ENCODE results near the gene REXO5.
A peak's percentile ranks its signal among the peaks of the same experiment; 100 is the strongest.
"Not testable (repeated sequence)": the region's sequence is repeated elsewhere in the genome, so short reads cannot be mapped to it uniquely, and the experiment has no call there.

Gene REXO5

DNA sequence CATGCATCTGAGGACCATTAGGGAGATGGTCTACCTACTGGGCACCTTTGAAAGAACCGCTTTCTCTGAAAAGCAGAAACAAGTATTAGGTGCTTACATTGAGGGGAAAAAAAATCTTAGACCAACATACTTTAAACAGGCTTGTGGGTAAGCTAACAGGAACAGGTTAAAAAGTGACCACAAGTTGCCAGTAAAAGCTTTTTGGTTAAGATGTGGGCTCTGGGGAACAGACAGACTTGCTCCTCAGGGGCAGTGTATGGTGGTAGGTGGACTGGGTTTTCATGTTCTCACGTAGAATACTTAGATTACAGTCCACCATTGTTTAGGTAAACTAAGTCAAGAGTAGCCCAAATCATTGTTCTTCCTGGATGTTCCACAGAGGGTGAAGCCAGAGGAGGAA, 41.2 kb downstream of the REXO5 start:
- no peak for DNase-seq (ENCODE audit: low read depth in 2 of 2)

DNA sequence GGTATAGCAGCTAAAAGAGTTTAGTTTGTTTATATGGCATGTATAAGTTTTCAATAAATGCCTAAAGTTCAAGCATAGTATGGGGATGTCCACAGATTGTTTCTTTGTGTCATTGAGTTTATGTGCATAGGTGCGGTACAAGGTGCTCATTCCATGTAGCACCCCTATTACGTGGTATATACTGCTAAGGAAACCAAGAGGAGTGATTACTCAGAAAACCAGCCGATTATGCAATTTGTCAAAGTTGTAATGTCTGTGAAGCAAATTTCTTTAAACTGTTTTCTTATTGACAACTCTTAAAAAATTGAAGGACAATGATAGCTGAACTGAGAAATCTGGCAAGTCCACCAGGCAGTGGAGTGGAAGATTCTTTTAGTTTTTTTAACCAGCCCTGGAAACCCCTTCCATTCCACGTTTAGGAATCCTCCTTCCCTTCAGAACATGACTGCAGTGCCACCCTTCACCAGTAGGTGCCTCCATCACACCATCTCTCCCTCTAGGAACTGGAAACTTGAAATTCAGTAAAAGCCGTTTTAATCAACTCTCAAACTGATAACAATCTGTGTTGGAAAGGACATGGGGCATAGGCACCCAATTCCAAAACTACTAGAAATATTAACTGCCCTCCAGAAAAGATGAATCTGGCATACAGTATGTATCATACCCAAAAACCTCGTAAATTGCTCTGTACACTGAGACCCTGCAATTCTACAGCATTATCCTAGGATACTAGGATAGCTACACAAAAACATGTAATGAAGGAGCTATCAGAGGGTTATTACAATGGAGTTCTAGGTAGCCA, 43.5 kb downstream of the REXO5 start:
- DNase-seq (ENCODE audit: low read depth in 2 of 2): peak; percentile 21 to 34

DNA sequence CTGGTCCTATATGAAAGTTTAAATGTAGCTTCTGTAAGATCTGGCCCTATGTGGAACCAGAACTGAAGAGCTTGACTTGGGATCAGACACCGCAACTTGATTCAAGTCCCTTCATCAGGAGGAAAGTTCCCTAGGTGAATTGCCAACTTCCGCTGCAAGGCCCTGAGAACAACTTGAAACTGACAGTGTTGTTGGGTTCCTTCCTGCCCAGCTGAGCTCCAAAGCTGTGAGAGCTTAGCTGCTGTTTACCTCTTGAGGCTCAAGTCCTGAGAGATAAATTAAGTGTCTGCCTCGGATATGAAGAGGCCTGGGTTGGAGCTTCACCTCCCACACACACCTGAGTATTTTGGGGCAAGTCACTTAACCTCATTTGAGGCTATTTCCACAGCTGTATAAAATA, 44.7 kb downstream of the REXO5 start:
- DNase-seq (ENCODE audit: low read depth in 2 of 2): no peak

DNA sequence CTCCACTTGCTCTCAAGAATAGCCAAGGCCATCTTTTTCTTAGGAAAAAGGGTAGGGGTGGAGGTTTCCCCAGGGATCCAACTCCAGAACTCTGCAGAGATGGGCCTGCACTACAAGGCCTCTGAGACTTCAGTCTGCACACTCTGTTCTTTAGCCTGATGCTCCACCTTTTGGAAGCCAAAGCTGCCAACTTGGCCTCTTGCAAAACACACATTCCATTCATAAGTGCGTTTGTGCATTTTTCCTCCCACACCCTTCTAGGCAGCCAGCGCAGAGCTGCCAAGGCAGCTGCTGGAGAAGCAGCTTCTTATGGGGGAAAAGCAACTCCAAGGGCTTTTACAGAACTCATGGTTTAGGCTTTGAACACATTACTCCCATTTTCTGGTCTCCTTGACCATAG, 45.3 kb downstream of the REXO5 start:
- no peak for DNase-seq (ENCODE audit: low read depth in 2 of 2)

DNA sequence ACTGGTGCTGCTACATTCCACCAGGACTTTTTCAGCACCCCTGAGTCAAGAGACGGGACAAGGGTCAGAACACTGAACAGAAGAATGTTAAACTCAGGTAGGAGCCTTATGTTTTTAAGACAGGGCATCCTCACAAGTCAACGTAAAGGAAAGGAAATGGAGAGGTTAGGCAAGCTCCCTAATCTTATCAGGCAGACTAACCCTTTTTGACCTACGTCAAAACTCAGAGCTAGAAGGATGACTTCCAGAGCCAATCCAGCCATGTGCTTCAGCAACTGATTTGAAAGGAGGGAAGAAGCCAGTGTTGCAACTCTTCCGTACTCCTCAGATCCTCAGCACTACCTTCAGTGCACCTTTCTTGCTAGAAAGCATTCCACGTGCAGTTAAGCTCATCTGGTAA, 46.8 kb downstream of the REXO5 start:
- DNase-seq (ENCODE audit: low read depth in 2 of 2): no peak

DNA sequence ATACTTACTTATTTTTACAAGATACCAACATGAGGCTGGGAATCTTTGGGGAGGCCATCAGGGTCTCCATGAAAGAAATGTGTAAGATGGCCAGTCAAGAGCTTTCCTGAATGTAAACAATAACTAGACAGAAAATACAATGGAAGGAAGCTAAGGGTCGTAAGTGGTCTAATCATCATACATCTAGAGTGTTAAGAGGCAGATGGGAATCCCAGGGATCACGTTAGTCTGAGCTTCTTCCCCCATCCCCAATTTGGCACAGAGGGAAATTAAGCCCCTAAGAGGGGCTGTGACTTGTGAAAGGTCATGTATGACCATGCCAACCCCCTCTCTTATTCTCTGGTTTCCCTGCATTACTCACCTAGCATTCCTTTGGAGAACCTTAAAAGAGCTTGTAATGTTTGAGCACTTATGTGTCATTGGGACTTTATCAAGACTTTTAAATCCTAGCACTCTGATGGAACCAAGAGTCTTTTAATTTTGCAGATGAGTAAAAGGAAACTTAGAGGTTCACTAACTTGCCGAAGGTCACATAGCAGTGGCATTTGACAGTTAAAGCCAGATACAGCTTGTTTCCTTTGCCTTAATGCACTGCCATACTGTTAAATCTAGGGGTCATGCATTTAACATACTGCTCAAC, 47.8 kb downstream of the REXO5 start:
- DNase-seq (ENCODE audit: low read depth in 2 of 2): no peak

DNA sequence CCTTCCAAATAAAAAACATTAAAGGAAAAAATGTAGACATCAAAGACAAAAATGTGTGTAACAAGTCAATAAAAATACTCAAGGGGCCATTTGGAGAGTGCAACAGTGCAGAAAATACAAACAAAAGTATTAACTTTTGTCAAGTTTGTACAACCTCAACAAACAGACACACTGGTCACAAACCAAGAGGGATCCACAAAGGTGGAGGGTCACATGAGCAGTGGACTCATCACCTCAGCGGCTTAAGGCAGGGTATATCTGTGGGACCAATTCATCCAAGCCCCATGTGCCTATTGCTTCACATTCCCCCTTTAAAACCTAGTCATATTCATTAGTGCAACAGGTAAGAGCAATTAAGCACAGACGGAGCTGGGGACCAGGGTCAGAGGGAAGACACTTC, 48.6 kb downstream of the REXO5 start:
- no peak for DNase-seq (ENCODE audit: low read depth in 2 of 2)

DNA sequence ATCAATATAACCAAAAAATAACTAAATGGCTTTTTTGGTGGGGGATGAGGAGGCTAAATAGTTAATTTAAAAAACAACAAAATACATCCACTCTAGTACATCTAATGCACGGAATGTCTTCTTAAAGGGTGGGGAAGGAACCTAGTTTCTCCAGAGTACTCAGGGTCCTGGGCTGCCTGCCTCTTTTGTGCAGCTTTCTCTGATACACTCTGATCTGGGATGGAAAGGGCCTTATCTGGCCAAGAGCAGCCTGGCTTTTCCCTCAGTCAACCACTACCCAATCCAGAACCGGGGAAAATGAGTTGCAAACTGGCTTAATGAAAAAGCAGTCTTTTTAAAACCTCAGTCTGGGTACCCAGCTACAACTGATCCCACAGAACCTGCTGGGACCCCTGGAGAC, 51.0 kb downstream of the REXO5 start:
- no peak for DNase-seq (ENCODE audit: low read depth in 2 of 2)

DNA sequence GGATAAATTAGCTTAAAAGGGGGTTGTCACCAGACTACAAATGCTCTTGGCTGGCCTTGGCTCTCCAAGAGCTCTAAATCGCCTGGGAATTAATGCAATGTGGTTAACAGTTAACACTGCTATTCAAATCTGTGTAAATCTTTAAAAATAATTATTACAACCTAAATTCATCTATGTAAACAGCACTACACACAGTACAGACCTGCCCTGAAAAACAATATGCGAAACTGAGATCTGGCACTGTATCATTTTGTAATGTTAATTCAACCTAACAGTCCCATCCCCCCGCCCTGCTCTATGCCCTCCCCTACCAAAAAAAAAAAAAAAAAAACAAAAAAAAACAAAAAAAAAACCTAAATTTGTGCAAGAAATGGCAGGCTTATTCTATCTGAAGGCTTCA, 52.9 kb downstream of the REXO5 start:
- DNase-seq (ENCODE audit: low read depth in 2 of 2): no peak

DNA sequence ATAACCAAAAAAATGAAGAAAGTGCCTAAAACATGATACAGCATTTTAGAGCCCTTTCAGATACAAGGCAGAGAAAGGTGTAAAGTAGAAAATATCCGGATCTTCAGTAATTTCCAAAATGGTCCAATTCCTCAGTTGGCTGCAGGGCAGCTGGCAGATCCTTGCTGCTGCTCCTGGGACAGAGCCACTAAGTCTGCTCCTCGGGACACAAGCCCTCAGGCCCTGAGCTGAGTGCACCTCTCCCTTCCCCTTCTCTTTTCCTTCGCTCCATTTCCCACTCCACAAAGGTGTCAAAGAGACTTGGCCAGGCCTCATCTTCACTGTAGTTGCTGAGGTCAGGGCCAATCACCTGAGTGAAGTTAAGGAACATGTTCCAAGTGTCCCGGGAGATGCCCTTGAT, 53.4 kb downstream of the REXO5 start:
- no peak for DNase-seq (ENCODE audit: low read depth in 2 of 2)

DNA sequence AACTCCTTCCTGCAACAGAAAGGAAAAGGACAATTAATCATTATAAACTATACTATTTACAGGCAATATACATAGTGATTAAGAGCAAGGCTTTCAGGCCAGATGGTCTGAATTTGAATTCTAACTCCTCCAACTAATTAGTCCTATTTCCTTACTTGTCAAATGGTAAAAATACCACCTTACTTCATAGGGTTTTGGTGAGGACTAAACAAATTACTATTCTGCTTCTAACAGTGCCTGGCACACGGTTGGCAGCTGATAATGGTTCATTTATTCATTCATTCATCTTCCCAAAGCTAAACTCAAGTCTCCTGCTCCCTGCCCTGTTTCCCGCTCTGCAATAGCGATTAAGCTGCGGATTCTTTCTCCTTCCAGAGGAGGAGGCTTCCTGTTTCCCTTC, 54.0 kb downstream of the REXO5 start:
- no peak for DNase-seq (ENCODE audit: low read depth in 2 of 2)

DNA sequence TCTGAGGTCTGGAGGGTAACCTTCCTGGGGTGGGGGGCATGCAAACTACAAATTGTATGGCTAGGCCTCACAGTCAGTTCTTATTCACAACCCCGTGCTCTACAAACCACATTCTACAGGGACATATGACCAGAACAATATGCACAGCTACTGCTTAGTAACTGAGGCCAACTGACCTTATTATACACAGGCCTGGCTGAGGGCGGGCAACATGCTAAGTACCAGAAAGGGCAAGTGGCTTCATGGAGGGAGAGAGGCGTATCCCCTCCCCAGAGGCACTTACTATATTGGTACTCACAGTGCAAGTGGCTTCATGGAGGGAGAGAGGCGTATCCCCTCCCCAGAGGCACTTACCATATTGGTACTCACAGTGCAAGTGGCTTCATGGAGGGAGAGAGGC, 54.7 kb downstream of the REXO5 start:
- not testable (repeated sequence) for DNase-seq (ENCODE audit: low read depth in 2 of 2)

DNA sequence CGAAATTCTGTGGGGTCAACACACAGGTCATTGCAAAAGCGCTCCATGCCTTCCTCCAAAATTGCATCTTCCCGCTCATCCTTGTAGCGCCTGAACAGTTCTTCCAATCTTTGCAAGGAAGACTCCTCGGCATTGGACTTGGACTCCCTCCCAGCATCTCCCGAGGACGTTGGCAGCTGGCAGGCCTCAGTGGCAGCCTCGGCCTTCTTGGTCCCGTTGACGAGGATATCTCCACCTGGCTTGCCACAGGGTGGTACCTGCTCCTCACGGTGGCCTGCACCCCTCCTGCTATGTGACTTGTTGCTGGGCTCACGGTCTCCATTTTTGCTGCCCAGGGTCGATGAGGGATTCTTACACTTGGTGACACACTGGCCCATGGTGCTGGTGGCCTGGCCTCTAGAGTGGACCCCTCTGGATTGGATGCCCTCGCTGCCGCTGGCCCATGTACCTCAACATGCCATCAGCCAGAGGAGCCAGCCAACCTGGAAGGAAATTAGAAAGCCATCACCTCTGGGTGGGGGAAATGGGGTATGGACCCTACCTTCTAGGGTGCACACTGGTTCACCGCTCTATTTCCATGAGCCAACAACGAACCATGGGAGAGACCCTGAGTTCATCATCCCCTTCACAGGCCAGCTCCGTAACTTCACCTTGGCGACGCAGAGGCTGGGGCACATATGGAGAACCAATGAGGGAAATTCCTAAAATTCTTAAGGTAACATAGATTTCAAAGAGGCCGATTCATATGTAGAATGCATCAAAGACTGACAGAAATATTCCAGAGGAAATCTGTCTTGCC, 56.0 kb downstream of the REXO5 start:
- DNase-seq (ENCODE audit: low read depth in 2 of 2): no peak

DNA sequence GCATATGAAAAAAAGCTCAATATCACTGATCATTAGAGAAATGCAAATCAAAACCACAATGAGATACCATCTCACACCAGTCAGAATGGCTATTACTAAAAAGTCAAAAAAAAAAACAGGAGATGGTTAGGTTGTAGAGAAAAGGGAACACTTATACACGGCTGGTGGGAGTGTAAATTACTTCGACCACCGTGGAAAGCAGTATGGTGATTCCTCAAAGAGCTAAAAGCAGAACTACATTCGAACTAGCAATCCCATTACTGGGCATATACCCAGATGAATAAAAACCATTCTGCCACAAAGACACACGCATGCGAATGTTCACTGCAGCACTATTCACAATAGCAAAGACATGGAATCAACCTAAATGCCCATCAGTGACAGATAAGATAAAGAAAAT, 58.0 kb downstream of the REXO5 start:
- not testable (repeated sequence) for DNase-seq (ENCODE audit: low read depth in 2 of 2)

DNA sequence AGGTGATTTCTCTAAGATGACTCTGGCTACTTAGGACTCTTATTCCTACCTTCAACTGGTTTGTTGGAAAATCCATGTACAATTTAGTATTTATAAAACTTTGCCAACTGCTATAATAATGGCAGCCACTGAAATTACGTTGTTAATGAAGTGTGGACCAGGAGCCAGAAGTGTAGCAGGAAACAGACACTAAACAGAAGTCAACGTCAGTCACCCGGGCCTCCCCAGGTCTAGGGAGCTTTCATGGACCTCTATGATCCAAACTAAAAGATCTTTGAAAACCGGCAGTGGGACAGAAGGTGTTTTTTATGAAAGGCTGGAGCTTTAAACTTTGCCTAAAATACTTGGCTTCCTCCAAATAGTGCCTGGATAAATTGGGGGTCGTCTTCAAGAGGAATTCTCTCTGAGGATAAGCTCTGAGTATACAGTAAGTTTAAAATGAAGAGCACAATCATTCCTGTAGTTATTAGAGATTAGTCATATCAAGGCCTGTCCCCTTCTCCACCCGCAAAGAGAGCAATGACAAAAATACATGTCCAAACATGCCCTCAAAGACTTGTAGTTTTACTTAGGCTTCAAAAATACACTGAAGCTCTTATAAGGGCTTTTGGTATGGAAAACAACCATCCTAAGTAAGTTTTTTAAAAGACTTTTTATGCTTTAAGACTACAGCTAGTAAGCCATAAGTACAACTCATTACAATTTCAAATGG, 59.2 kb downstream of the REXO5 start:
- no peak for DNase-seq (ENCODE audit: low read depth in 2 of 2)

DNA sequence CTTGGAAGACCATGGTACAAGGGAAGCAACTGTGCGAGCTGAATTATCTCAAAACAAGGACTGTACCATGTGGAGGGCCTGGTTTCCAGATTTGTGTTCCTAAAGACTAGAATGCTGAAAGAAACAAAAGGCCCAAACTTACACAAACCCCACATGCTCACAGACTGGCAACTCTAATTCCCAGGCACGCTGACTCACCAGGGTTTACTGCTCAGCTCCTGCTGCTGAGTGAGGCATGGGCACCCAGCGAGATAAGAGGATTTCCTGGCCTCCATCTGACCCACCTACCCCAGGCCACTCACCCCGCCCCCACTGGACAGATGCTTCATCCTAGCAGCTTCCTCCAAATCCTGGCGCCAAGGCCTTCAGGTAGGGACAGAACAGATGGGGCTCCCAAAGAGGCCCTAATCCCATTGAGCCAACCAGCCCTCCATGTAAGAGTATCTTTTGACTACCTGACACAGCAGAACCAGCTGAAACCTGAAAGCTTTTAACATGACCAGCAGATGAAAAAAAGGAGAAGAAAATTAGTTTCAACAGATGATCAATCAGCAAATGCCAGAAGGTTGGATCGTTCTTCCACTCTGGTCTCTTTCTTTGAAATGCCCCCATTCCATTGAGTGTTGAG, 59.9 kb downstream of the REXO5 start:
- no peak for DNase-seq (ENCODE audit: low read depth in 2 of 2)

DNA sequence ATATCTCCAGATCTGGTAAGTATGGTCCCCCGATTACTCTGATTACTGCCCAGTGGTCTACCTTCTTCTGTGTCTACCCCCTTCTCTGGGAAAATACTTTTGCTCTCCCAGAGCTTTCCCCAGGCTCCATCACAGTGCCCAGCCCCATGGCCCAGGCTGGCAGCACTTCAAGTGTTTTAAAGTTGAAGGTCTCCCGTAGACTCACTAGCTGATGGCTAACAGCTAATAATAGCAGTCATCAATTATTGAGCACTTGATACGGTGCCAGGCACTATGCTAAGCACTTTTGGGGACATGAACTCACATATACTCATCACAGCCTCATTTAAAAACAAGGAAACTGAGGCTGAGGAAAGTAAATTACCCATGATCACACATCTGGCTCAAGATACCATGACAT, 60.5 kb downstream of the REXO5 start:
- no peak for DNase-seq (ENCODE audit: low read depth in 2 of 2)

DNA sequence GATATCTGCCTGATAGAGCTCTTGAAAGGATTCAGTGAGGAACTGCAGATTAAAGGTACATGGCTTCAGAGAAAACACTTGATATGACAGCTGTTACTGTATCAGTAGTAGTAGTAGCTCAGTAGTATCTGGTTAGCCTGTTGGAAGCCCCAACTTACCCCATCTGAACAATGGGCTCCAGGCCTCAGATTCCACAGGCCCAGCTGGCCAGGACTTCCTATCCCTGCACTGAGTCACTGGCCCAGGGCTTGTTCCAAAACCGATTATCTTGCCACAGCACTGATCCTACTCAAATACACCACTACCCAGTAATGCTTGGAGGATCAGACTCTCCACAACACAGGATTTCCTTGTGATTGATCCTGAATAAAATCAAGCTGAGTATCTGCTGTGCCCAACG, 61.3 kb downstream of the REXO5 start:
- DNase-seq (ENCODE audit: low read depth in 2 of 2): no peak

DNA sequence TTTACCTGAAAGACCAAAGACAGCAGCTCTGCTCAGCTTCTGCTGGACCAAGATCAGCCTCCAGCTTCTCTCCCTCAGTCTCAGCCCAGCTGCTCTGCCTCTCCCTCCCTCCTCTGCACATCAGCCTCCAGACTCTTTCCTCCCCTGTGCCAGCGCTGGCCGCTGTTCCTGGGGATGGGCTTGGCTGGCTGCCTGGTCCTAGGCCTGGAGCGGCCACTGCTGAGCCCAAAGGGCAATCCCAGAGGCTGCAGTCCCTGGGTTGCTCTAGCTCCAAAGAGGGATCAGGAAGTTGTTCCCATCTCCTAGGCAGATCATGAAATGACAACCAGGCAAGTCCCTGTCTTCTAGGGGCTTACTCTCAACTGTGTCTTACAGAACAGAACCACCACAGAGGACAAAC, 62.6 kb downstream of the REXO5 start:
- DNase-seq (ENCODE audit: low read depth in 2 of 2): no peak

DNA sequence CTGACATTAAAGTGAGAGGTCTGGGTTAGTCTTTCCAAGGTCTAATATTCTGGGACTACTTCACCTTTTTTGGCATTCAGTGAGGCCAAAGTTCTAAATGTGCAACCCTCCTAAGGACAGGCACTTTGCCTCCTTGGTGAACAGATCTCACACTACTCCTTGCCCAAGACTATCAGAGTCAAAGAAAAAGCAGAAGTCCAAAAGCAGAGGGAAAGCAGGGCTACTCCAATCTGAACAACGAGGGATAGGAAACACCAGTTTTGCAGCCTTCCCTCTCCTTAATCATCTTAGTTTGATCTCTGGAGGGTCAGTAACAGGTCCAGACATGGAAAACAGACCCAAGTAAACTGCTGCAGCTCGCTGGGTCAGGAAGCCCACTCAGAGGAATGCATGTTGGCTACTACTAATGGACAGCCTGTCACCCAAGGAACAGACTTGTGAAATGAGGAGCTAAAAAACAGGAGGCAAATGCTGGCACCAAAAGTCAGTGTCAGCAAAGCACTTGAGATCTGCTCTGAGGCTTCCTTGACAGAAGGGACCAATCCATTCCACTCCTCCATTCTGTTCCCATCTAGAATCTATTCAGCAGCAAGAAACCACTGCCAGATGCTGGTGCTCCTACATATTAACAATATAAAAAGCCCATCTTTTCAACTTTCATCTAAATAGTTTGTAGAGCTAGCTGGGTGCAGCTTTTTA, 63.9 kb downstream of the REXO5 start:
- no peak for DNase-seq (ENCODE audit: low read depth in 2 of 2)

DNA sequence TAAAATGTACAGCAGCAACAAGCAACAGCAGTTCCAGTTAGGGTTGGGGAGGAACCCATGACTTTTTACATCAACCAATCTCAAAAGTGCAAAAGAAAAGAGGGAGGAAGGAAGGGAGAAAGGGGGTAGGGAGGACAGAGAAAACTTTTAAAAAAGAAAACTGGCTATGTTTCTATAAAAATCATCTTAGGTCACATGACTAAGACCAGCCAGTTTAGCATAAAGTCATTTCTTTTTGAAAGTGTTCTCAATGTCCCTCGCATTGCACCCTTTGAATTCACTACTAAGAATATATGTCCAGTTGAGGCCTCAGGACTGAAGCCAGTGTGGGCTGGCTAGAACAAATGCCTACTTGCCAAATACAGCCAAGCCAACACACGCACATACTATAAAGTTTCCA, 64.9 kb downstream of the REXO5 start:
- DNase-seq (ENCODE audit: low read depth in 2 of 2): no peak
